GM20431 (cell line): ENCODE results near the gene U2AF1L4.
"Not testable (repeated sequence)": the region's sequence is repeated elsewhere in the genome, so short reads cannot be mapped to it uniquely, and the experiment has no call there.

ENCODE experiments used
- in situ Hi-C: fragments of 300-500 bp; cut with MseI, MboI; formaldehyde crosslinking; loops from one replicate; pipeline ENCODE4 v1.15.0; 2020; ENCODE audit warnings: low sequenced_read_pairs; ENCODE audit not compliant: unreplicated experiment

Gene U2AF1L4

DNA sequence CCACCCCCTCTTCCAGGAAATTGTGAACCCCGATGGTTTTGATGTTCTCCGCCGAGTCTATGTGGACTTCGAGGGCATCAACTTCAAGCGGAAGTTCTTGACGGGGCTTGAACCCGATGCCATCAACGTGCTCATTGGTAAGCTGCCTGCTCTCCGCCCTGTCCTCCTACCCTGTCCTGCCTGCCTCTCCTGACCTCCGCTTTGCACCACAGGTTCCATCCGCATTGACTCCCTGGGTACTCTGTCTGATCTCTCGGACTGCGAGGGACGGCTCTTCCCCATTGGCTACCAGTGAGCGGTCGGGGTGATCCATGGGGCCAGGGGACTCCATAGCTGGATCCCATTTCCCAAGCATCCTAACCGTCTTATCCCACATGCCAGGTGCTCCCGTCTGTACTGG lies 14.9 kb downstream of the U2AF1L4 start:
- in situ Hi-C loops = no loop called here

DNA sequence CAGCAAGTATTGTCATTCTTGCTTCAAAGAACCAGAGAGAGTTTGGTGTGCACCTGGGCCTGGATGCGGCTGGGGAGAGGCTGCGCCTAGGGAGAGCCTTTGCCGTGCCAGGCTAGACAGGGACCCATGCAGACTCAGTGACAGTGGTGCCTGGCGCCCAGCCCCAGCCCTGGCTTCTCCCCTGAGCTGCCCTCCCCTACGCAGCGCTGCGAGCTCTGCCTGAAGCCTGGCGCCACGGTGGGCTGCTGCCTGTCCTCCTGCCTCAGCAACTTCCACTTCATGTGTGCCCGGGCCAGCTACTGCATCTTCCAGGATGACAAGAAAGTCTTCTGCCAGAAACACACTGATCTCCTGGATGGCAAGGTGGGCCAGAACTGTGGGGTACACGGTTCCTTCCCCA lies 15.5 kb downstream of the U2AF1L4 start:
- in situ Hi-C loops = no loop called here

DNA sequence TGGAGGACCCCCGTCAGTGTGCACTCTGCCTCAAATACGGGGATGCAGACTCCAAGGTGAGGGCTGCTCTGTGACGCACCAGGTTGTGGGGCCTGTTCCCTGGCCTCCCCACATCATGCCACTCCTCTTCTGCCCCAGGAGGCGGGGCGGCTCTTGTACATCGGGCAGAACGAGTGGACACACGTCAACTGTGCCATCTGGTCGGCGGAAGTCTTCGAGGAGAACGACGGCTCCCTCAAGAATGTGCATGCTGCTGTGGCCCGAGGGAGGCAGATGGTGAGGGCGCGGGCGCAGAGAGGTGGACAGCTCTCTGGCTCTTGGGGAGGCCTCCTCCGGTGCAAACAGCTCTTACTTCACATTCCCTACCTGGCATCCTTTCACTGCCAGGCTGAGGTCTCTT lies 16.2 kb downstream of the U2AF1L4 start:
- in situ Hi-C loops = no loop called here

DNA sequence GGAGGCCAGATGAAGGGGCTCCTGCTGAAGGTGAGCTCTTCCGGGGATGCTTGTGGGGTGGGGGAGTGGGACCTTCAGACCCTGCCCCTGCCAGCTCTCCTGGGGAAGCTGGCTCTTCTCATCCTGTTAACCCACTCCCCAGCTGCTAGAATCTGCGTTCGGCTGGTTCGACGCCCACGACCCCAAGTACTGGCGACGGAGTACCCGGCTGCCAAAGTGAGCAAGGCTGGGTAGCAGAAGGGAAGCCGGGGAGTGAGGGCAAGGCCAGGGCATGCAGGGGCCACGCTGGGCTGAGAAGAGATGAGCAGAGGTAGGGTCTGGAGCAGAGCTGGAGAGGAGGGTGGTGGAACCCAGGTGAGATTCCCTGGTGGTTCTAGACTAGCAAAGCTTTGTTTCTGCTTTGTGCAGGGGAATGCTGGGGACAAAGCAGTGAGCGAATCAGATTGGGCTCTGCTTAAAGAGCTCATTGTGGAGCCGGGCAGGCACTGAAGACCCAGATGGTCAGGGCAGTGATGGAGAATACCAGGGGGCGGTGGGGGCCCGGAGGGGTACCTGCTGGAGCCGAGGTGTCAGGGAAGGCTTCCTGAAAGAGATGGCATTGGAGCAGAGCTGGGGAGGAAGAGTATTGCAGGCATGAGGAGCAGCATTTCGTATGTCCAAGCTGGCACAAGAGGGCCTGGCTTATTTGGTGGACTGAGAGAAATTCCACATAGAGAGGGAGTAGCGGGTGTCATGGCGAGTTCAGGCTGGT lies 17.1 kb downstream of the U2AF1L4 start:
- in situ Hi-C loops = no loop called here

DNA sequence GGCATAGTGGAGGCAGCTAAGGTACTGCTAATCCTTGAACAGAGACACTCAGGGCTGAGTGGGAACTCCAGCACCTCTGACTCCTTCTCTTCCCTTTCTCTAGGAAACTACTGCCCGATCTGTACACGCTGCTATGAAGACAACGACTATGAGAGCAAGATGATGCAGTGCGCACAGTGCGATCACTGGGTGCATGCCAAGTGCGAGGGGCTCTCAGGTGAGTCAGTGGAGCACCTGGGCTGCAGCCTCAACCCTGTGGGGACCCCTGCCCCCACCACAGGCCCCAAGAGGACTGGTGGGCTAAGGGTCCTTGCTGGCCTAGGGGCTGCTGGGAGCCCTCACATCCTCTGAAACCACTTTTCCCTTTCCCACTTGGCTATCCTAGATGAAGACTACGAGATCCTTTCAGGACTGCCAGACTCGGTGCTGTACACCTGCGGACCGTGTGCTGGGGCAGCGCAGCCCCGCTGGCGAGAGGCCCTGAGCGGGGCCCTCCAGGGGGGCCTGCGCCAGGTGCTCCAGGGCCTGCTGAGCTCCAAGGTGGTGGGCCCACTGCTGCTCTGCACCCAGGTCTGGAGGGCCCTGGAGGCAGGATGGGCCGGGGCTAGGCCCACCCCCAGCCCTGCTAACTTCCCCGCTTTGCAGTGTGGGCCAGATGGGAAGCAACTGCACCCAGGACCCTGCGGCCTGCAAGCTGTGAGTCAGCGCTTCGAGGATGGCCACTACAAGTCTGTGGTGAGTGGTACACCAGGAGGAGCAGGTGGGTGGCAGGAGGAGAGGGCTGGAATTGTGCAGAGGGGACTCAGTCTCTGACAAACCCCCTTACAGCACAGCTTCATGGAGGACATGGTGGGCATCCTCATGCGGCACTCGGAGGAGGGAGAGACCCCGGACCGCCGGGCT lies 17.9 kb downstream of the U2AF1L4 start:
- in situ Hi-C loops = no loop called here

DNA sequence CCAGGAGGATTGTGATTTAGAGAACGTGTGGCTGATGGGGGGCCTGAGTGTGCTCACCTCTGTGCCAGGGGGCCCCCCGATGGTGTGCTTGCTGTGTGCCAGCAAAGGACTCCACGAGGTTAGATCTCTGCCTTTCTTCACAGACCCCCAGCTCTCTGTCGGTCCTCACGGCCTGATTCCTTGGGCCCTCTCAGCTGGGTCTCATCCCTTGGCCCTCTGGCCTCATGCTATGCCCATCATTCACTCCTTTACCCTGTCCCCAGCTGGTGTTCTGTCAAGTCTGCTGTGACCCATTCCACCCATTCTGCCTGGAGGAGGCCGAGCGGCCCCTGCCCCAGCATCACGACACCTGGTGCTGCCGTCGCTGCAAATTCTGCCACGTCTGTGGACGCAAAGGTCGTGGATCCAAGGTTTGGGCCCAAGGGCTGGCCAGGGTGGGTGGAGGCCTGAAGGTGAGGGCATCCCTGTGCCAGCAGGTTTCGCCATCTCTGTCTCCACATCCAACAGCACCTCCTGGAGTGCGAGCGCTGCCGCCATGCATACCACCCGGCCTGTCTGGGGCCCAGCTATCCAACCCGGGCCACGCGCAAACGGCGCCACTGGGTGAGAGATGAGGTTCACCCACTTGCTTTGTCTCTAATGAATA lies 19.9 kb downstream of the U2AF1L4 start:
- in situ Hi-C loops = no loop called here

DNA sequence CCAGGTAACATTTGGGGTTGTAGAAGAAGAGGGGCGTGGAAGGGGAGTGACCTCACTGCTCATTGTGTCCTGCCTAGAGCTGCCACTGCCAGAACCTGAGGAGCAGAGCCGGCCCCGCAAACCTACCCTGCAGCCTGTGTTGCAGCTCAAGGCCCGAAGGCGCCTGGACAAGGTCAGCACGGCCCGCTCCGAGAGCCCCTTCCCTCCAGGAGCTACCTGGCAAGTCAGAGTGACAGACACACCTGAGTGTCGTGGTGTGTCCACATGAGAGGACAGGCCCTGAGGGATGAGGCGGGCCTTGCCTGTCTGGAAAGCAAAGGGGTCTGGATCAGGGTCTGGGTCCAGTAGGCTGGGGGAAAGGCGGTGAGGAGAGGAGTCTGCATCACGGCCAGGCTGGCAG lies 20.7 kb downstream of the U2AF1L4 start:
- in situ Hi-C loops = no loop called here

DNA sequence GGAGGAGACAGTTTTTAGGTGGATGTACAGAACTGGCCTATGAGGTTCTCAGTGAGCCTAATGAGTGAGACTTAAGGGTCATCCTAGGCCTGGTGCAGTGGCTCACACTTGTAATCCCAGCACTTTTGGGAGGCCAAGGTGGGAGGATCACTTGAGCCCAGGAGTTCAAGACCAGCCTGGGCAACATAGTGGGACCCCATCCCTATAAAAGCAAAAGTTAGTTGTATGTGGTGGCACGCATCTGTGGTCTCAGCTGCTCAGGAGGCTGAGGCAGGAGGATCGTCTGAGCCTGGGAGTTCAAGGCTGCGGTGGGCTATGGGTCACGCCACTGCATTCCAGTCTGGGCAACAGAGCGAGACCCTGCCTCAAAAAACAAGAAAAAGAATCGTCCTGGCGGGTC lies 21.1 kb downstream of the U2AF1L4 start:
- in situ Hi-C loops = not testable (repeated sequence)

DNA sequence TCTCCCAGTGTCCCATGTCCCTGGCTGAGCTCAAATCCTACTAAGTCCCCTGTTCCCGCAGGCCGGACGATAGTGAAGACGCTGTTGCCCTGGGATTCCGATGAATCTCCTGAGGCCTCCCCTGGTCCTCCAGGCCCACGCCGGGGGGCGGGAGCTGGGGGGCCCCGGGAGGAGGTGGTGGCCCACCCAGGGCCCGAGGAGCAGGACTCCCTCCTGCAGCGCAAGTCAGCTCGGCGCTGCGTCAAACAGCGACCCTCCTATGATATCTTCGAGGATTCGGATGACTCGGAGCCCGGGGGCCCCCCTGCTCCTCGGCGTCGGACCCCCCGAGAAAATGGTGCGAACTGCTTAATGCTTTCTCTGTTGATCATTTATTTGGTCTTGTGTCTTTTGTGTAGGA lies 21.5 kb downstream of the U2AF1L4 start:
- in situ Hi-C loops = no loop called here

DNA sequence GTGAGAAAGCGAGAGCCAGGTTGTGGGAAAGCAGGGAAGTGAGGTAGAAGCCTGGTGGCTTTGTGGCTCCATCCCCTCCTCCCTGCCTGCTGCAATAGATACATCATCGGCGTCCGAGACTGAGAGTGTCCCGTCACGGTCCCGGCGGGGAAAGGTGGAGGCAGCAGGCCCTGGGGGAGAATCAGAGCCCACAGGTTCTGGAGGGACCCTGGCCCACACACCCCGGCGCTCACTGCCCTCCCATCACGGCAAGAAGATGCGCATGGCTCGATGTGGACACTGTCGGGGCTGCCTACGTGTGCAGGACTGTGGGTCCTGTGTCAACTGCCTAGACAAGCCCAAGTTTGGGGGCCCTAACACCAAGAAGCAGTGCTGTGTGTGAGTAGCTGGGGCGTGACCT lies 22.3 kb downstream of the U2AF1L4 start:
- in situ Hi-C loops = no loop called here

DNA sequence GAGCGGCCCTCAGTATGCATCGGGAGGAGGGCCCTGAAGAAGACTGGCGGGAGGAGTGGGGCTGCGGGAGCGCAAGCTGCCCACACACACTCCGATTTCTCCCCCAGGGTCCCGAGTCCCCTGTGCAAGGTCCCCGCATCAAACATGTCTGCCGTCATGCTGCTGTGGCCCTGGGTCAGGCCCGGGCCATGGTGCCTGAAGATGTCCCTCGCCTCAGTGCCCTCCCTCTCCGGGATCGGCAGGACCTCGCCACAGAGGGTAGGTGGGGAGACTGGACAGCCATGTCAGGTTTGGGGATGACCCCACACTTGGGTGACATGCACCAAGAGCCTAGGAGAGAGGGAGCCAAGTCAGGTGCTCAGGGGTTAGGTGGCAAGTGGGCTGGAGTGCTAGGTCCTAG lies 22.8 kb downstream of the U2AF1L4 start:
- in situ Hi-C loops = no loop called here

DNA sequence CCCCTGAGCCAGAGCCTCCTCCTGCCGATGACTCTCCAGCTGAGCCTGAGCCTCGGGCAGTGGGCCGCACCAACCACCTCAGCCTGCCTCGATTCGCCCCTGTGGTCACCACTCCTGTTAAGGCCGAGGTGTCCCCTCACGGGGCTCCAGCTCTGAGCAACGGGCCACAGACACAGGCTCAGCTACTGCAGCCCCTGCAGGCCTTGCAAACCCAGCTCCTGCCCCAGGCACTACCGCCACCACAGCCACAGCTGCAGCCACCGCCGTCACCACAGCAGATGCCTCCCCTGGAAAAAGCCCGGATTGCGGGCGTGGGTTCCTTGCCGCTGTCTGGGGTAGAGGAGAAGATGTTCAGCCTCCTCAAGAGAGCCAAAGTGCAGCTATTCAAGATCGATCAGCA lies 23.8 kb downstream of the U2AF1L4 start:
- in situ Hi-C loops = no loop called here

DNA sequence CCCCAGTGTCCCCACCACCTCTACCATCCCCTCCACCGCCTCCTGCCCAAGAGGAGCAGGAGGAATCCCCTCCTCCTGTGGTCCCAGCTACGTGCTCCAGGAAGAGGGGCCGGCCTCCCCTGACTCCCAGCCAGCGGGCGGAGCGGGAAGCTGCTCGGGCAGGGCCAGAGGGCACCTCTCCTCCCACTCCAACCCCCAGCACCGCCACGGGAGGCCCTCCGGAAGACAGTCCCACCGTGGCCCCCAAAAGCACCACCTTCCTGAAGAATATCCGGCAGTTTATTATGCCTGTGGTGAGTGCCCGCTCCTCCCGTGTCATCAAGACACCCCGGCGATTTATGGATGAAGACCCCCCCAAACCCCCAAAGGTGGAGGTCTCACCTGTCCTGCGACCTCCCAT lies 24.6 kb downstream of the U2AF1L4 start:
- in situ Hi-C loops = no loop called here

DNA sequence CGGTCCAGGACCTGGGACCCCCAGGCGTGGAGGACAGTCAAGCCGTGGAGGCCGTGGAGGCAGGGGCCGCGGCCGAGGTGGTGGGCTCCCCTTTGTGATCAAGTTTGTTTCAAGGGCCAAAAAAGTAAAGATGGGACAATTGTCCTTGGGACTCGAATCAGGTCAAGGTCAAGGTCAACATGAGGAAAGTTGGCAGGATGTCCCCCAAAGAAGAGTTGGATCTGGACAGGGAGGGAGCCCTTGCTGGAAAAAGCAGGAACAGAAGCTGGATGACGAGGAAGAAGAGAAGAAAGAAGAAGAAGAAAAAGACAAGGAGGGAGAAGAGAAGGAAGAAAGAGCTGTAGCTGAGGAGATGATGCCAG lies 25.1 kb downstream of the U2AF1L4 start:
- in situ Hi-C loops = no loop called here

DNA sequence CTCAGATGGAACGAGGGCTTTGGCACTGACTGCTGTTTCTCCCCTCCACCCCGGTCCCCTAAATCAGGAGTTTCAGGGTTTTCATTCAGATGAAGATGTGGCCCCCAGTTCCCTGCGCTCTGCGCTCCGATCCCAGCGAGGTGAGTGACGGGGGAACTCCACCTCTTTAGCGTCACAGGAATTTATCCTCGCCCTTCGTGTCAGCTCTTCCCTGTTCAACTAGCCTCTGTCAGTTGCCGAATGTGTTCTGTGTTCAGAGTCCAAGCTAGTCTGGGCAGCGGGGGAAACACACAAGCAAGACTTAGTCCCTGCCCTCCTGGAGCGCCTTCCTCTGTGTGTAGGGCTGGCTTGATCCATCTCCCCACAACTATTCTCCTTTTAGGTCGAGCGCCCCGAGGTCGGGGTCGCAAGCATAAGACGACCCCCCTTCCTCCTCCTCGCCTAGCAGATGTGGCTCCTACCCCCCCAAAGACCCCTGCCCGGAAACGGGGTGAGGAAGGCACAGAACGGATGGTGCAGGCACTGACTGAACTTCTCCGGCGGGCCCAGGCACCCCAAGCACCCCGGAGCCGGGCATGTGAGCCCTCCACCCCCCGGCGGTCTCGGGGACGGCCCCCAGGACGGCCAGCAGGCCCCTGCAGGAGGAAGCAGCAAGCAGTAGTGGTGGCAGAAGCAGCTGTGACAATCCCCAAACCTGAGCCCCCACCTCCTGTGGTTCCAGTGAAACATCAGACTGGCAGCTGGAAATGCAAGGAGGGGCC lies 25.6 kb downstream of the U2AF1L4 start:
- in situ Hi-C loops = no loop called here

DNA sequence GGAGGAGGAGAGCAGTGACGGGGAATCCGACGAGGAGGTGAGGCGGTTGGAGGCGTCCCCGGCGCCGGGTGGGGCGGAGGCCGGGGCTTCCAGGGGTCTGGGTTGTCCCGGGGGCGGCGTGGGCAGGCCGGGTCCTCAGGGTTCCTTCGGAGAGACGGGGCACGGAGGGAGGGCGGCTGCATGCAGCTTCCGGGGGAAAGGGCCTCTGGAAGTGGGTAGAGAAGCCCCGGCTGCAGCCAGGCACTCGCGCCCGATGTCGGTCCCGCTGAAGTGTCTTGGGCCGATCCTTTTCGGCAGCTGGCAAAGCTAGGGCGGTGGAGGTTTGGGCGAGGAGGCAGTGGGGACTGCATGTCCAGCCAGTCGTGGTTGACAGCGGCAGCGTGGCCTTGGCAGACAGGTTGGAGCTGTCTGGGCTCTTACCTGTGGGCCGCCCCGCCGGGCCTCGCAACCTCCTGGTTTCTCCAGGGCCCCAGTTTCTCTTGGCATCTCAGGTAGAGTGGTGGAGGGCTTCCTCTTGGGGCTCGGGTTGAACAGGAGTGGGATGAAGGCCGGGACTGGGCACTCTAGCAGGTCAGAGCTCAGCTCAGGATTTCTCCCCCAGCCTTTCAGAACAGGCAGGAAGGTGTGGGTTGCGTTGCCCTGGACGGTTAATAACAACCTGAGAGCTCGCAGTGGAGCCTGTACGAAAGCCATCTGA lies 26.7 kb downstream of the U2AF1L4 start:
- in situ Hi-C loops = no loop called here

DNA sequence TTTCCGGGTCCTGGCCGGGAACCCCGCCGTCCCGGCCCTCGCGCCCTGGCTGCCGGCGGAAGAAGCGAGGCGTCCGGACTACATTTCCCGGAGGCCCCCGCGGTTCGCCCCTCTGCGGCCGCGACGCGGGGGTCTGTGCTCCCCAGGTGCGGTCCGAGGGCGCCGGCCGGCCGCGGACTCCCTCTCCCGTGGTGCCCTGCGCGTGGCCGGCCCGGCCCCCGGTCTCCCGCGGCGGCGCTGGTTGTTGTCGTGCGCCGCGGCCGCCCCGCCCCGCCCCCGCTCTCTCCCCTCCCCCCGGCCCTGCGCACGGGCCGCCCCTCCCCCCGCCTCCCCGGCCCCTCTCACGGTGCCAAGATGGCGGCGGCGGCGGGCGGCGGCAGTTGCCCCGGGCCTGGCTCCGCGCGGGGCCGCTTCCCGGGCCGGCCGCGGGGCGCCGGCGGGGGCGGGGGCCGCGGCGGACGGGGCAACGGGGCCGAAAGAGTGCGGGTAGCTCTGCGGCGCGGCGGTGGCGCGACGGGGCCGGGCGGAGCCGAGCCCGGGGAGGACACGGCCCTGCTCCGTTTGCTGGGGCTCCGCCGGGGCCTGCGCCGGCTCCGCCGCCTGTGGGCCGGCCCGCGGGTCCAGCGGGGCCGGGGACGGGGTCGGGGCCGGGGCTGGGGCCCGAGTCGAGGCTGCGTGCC lies 27.4 kb downstream of the U2AF1L4 start, which contains the start of gene KMT2B:
TSS of gene KMT2B (plus strand) at position 339 of the 680 bp plus-strand sequence. CDS start at position 355, 16 bp downstream.
- in situ Hi-C loops = no loop called here

DNA sequence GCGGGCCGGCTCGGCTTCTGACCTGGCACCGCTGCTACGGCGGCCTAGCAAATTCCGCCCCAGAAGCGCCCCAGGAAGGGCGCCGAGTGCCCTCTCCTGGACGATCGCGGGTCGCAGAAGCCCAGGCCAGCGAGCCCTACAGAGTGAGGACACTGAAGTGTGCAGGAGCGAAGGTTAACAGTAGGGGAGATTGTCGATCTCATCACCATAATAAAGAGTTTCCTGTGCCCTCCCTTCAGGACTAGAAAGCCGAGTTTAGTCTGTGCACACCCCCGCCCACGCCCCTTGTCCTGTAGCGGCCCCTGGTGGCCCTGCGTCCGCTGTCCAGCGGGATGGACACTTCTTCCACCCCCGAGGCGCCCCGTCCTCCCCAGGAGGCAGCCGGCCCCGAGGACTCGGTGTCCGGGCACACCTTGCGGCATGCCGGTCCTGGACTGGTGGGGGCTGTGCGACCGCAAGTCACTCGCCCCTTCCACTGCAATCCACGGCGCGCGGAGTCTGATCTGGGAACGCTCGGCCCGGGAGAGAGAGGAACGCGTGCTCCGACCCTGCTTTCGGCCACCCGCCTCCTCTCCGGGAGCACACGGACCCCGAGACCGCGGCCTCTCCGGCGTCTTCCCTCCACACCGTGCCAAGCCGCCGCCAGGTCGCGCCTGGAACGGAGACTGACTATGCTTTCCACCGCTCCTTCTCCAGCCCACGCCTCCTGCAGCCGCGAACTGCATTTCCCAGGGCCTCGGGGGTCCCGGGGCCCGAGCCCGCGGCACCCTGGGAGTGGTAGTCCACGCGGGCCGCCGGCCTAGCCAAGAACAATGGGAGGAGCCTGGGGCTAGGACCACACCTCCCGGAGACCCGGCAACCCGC lies 28.2 kb downstream of the U2AF1L4 start:
- in situ Hi-C loops = no loop called here
